ENCODE measurements around the gene PSD4.

PSD4 gene

DNA sequence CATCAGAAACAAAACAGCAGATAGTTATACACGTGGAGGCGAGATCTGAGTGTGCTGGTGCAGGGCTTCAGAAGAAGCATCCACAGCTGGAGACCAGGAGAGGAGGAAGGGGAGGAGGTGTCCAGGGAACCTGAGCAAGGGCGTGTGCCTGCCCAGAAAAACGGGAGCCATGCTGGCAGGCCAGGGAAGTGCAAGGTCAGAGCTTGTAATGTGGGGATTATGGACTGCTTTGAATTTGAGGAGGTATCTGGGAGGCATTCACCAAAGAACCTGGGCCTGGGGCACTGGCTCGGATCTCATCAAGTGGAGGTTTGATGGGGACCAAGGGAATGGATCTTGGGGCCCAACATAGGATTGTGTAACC, 12.6 kb downstream of the PSD4 start:
- DNase-seq = no peak

DNA sequence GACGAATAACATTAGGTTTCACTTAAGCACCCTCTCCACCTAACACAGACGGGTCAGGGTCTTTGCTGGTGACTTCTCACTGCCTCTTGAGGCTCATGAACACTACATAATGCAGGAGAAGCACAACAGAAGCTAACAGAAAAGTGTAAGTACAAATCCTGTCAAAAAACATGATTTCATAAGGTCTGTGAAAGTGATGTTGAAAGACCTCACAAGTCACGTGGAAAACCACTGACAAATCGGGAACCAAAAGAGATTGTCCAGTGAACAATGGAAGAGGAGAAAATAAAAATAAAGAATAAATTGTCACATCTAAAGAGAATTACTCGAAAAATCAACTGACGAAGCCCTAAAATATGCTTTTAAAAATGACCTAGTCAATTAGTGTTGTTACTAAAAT, 14.0 kb downstream of the PSD4 start:
- peak; percentile 72 for DNase-seq

DNA sequence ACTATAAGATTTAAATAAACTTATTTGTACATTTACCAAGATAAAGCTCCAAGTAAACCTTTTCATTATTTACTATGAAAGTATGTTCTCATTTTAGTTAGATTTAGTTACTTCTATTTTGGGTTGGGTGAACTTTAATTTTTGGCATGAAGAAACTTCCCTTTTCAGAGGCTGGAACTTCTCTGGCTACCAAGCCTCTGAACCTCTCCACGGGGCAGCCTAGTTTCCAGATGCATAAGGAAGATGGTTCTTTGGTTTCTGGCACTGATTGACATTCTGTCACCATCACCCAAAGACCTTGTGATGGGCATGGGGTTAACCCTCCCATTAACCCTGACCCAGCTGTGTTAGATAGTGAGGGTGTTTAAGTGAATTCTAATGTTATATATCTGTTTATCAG, 17.1 kb downstream of the PSD4 start:
- peak; percentile 40 for DNase-seq

DNA sequence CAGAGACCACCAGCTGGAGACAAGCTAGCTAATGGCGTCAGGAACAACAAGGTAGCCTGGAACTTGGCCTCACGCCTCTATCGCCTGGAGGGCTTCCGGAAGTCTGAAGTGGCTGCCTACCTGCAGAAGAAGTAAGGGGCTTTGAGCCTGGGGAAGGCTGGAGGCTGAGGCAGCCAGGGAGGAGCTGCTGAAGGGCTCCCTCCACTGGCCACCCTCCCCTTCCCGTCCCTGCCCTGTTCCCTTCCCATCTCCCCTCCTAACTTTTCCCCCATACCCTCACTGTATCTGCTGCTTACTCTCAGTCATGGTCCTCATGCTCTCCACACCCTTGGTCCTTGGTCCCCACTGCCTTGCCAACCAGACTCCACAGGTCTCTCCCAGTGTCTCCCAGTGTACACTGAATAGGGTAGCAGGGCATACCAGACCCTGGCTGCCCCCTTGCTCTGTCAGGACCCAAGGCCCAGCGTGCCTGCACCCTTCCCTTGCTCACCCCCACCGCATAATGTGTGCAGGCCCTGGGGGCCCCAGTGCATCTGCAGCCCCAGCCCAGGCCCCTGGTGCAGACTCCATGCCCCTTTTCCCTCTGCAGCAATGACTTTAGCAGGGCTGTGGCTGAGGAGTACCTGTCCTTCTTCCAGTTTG, 18.8 kb downstream of the PSD4 start:
- DNase-seq = no peak

DNA sequence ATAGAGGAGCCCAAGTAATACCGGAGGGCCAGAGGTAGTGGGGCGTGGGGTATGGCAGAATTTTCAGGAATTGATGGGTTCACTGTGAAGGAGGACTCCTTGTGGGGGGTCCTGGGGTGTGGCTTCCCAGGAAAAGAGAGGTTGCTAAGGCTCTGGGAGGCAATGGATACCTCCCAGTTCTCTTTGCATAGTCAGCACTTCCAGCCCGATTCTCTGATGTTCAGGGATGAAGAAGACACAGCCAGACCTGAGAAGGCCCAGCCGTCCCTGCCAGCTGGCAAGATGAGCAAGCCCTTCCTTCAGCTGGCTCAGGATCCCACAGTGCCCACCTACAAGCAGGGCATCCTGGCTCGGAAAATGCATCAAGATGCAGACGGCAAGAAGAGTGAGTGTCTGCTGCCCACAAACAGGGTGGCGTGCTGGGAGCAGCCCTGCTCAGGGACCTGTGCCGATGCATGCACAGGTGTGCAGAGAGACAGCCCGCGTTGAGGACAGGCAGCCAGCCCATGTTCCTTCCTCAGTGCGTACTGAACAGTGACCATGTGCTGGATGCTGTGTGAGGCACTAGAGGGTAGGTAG, 22.2 kb downstream of the PSD4 start:
- no peak for DNase-seq

DNA sequence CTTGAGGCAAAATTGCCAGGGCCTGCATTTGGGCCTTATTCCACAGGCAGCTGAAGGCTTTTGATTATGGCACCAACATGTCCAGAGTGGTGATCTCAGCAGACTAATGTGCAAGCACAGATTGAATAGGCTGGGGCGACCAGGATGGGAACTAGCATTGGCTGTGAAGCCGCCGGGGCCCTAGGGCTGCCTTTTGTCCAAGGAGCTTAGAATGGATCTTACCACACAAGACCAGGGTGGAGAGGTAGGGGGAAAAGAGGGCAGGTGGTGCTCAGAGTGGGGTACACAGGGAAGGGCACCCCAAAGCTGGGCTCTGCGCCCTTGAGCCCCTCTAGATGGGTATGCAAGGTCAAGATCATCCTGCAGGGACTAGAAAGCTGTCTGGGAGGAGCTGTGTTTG, 23.1 kb downstream of the PSD4 start:
- DNase-seq = no peak

DNA sequence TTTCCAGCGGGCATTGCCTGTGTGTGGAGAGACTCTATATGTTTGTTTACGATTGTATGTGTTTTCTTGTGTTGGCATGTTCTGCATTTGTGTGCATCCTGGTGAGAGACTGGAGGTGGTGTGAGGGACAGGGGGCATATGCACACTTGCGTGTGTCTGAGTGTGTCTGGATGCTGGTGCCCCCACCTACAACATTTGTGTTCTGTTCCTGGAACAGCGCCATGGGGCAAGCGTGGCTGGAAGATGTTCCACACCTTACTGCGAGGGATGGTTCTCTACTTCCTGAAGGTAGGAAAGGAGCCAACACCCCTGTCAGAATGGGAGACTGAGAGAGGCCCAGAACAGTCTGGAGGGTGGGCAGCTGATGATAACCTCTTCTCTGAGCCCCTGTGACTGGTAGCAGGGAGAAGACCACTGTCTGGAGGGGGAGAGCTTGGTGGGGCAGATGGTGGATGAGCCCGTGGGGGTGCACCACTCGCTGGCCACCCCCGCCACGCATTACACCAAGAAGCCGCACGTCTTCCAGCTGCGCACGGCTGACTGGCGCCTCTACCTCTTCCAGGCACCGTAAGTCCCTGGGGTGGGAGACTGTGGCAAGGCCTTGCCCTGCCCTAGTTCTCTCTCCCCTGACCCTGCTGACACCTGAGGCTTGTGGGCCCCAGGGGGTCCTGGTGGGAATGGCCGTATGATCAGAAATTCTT, 23.7 kb downstream of the PSD4 start:
- DNase-seq = no peak

DNA sequence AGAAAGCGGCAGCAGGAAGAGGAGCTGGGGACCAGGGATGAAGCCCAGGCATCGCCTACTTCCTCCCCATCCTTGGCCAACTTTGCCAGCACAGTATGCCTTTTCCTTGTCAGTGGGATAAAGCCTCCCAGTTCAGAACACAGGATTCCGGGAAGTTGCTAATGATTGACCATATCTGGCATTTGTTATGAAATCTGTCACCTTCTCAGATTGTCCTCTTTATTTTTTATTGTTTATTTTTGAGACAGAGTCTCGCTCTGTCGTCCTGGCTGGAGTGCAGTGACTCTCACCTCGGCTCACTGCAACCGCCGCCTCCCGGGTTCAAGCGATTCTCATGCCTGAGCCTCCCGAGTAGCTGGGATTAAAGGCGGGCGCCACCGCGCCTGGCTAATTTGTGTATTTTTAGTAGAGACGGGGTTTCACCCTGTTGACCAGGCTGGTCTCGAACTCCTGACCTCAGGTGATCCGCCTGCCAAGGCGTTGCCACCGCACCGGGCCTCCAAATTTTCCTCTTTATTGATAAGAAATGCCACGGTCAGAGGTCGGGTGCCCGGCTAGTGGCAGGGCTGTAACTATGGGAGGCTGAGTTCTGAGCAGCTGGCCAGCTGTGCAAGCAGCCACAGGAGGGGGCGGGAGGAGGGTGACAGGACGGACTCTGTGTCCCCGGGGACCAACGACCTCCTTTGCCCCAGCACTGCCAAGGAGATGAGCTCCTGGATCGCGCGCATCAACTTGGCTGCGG, 24.4 kb downstream of the PSD4 start:
- no peak for DNase-seq

DNA sequence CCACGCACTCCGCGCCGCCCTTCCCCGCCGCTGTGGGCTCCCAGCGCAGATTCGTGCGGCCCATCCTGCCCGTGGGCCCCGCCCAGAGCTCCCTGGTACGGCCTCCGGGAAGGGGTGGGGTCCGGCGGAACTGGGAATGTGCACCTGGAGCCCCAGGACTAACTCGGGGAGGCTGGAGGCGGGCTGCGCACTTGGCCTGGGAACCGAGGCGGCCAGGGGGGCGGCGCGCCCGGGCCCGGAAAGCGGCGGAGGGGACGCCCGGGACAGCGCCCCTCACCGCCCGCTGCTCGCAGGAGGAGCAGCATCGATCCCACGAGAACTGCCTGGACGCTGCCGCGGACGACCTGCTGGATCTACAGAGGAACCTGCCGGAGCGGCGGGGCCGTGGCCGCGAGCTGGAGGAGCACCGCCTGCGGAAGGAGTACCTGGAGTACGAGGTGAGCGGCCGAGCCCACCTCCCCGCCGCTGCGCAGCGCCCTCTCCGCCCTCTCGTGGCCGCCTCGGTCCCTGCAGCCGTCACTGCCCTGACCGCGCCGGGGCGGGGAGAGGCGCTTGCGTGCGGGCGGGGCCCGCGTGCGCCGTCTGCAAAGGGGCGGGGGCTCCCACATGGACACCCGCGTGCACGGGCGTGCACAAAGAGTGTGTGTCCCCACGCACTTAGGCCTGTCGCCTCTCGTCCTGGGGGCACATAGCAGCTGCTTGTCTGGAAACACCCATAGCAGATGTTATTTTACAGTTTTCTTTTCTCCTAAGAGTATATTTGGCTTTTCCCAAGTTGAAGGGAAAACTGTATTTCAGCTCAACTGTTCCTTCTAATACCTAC, 25.2 kb downstream of the PSD4 start:
- peak; percentile 86 for DNase-seq

DNA sequence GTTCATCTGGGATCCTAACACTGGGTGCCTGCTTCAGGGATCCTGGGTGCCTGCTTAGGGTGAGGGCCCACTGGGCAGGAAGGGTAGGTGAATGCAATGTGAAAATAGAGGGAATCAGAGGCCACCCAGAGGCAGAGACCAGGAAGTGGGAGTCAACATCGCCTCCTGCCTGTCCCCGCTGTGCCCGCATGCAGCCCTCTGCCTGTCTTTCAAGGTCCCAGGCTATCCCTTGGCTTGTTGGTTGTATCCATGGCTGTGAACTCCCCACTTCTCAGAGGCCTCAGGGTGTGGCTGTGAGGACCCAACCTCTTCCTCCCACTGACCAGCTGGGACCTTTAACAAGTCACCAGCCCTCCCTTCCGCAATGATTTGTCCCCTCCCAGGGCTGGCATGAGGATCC, 26.5 kb downstream of the PSD4 start:
- no peak for DNase-seq

DNA sequence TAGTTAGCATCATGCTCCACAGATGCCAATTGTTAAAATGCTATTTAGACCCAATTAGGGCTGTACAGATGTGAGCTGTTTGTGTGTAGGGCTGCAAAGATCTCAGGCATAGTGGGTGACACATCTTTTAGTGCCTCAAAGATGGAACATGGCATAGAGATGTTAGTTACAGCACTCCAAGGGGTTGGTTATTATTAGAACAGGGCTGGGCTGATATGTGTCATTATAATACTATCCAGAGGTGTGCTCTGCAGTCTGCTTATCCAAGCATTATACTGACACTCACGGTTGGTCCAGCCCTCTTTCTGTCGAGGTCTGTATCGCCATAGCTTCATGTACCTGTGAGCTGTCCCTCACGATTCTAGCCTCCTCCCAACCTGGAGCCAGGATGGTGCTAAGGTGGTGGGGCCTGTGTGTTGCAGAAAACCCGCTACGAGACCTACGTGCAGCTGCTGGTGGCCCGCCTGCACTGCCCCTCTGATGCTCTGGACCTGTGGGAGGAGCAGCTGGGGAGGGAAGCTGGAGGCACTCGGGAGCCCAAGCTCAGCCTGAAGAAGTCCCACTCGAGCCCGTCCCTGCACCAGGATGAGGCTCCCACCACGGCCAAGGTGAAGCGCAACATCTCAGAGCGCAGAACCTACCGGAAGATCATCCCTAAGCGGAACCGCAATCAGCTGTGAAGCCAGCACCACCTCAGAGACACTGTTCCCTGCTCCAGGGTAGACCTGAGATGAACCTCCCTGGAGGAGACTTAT, 27.1 kb downstream of the PSD4 start:
- DNase-seq = no peak

DNA sequence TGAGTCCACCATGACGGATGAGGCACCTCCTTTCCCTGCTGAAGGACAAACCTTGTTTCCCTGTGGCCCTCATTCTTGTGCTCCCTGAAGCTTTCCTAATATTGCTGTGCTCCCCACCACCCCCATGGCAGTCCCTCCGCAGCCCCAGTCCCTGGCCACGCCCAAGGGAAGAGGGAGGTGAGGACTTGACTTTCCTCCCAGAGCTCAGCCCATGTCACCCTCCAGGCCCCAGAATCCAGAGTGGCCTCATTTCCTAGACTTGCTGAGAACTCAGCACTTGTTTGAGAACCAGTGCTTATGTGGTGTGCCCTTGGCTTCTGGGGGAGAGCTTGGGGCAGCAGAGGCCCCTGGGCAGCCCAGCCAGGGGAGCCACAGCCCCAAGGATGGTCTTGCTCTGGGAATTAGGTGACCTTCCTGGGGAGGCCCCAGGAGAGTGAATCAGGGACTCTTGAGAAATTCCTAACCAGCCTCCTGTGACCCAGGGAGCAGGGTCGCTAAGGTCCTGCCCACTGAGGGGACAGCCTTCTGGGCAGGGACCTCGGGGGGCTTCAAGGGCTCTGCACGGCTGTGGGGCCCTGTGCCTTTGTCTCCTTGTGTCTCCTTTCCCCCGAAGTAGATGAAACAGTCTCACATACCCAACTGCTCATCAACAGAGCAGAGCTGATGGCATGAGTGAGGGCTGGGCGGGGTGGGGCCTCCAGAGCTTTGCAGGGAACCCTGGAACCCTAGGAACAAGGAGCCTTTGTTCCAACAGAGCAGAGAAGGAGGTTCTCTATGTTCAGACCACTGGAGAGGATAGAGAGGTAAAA, 27.9 kb downstream of the PSD4 start:
- DNase-seq = no peak

DNA sequence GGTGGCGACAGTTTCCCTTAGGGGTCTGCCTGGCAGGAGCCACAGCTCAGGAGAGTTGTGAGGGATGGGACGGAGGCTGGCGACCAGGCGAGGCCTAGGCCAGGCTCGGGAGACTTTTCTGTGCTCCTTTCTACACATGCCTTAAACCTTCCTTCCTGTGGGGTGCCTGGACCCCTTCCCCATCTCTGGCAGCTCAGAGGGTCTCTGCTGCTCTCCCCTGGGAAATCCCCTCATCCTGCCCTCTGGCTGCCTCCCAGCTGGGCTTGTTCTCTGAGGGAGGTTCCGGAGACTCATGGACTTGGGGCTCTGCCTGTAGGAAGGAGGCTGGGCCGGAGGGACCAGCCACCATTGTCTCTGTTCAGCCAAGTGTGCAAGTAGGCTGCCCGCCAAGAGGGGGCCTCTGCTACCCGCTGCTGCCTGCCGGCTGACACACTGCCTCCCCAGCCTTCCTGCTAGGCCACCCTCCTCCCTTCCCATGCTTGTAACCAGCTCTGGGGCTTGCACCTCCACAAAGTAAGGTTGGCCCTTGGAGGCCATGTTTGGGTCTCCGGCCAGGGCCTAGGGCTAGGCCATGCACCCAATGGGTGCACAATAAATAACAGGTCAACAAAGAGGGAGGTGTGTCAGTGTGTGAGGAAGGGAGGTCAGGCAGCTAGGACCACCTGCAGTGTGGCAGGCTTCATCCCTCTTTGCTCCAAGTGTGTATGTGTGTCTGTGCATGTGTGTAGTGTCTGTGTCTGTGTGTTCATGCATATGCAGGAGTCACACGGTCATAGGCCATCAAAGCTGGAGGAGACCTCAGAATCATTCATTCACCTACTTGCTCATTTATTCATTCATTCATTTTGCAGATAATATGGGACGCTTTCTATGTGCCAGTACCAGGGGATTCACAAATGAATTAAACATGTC, 28.8 kb downstream of the PSD4 start:
- DNase-seq = no peak

DNA sequence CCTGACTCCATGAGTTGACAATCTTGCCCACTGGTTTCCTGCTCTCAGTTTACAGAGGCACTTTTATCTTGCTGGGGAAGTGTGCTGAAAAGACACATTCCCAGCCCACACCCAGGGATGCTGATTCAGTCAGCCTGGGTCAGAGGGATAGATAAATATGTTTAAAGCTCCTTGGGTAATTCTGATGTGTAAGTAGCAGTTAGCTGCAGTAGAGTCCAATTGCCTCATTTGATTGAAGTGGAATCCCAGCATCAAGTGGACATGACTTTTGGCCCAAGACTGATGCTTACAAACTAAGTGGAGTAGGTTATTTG, 29.4 kb downstream of the PSD4 start:
- peak; percentile 28 for DNase-seq

DNA sequence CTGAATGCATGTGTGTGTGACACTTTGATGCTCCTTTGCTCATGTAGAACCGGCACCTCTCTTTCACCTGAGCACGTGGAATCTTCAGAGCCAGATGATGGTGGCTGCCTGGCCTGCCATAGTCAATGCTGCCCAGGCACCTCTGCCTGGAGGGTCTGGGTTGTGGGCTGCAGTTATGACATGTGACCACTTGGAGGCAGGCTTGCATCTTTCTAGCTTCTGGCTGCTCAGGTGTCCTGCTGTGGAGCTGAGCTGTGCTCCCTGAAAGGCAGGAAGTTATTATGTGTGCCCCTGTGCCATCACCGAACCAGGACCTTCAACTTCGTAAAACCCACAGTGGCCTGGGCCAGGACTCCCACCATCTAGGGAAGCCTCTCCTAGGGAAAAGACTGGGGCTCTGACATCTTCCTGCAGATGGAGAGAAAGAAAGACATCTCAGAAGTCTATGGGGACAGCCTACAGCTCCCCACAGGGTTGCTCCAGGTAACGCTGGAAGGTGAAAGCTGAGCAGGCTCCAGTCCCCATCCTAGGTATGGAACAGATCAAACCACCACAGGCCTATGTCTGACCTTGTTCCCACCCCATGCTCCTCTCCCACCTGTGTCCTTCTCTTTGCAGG, 30.2 kb downstream of the PSD4 start:
- DNase-seq = peak; percentile 74

DNA sequence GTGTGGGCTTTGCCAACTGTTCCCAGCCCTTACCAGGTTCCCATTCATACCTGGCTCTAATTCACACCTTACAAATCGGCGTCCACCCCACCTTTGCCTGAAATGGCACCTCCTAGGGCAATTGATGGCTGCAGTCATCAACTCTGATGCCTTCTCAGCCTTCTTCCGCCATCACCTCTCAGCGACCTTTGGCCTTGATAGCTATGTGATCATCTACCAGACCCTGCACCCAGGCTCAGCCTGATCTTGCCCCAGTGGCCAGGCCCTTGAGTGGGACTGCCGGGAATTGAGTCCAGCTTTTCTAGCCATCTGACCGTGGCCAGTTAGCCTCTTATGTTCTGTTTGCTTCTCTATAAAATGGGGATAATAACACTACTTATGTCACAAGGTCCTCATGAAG, 32.5 kb downstream of the PSD4 start:
- no peak for DNase-seq

DNA sequence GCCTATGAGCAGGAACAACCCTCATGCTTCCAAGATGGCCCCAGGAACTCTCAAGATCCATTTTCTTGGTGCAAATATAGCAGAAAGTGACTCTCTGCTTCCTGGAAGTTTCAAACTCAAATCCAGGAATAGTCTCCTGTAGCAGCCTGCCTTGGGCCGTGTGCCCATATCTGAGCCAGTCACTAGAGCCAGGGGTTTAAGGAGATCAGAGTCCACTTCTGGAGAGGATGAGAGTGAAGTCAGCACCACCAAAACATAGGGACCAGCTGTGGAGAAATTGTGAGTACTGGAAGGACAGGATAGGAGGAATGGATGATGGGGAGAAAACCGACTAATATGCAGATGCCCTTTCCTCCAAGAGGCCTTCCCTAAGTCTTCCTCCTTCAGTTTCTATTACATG, 33.2 kb downstream of the PSD4 start:
- DNase-seq = no peak

DNA sequence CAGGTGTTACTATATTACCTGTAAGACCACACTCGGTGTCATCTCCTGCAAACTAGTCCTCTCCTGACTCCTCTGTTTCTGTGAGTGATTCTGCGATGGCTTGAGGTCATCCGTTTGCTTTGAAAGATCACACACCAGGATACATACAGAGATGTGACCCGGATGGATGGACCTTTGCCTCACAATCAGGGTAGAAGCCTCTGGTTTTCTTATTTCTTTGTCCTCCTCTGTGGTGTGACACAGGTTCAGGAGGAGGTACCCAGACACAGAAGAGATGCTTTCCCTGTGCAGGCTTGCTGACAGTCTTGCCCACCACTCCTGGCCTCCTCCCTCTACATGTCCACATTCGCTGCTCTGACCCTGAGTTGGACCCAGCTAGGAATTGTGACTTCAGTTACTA, 34.6 kb downstream of the PSD4 start:
- DNase-seq = no peak

DNA sequence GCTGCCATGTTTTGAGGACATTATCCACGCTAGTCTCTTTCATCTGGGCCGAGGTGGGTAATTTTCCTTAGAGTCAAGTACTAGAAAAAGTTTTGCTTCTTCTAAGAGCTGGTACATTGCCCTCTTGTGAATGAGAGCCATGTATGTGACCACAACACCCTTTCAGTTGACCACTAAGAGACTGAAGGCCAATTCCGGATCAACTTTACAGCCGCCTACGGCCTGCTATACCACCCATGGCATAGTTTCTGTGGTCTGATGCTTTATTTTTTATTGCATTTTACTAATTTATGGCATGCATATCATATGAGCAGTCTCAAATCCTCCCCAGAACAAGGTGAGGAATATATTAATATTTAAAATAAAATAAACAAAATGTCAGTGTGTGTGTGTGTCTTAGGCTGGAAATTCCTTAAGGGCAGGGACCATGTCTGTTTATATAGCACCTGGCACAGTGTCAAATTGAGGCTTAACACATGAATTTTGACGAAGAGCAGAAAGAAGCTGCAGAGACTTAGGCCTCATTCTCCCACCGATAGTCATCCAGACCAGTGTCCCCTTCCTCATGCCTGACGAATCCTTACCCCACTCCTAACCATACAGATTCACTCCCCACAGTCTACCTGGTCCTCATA, 35.4 kb downstream of the PSD4 start:
- no peak for DNase-seq
